Astrocyte (in vitro differentiated cells and primary cell): ENCODE data around the gene NUP133.

ENCODE experiments used
- EZH2 ChIP-seq: IDR thresholded peaks from 2 replicates; pipeline ENCODE4 v1.6.1; 2012; ENCODE audit warnings: mild to moderate bottlenecking, low read length, inconsistent platforms; ENCODE audit not compliant: insufficient read depth
- TF ChIP-seq, protein P1 (sequence below): IDR thresholded peaks from 2 replicates; pipeline ENCODE4 v1.5.1; 2011; ENCODE audit warnings: low read depth, mild to moderate bottlenecking, inconsistent platforms, low read length, moderate library complexity; ENCODE audit not compliant: insufficient read depth

DNA sequence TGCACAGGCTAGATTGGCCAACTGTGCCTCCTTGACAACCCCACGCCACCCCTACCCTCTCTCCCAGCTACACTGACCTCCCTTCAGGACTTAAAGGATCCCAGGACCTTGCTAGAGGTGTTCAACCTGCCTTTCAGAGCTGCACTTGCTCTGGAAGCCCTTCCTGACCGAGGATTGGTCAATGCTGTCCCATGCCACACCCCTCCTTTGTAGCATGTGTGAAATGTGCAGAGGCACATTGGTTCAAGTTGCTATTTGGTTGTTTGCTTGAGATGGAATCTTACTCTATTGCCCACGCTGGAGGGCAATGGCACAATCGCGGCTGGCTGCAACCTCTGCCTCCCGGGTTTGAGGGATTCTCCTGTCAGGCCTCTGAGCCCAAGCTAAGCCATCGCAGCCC lies 96.1 kb downstream of the NUP133 start:
- no peak for TF ChIP-seq EZH2
- TF ChIP-seq, protein P1, sequence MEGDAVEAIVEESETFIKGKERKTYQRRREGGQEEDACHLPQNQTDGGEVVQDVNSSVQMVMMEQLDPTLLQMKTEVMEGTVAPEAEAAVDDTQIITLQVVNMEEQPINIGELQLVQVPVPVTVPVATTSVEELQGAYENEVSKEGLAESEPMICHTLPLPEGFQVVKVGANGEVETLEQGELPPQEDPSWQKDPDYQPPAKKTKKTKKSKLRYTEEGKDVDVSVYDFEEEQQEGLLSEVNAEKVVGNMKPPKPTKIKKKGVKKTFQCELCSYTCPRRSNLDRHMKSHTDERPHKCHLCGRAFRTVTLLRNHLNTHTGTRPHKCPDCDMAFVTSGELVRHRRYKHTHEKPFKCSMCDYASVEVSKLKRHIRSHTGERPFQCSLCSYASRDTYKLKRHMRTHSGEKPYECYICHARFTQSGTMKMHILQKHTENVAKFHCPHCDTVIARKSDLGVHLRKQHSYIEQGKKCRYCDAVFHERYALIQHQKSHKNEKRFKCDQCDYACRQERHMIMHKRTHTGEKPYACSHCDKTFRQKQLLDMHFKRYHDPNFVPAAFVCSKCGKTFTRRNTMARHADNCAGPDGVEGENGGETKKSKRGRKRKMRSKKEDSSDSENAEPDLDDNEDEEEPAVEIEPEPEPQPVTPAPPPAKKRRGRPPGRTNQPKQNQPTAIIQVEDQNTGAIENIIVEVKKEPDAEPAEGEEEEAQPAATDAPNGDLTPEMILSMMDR = no peak
